BLaER1 (cell line): ENCODE measurements around the gene SLC15A3.

ENCODE experiments used
- H3K27ac ChIP-seq: shearing (Covaris generic); formaldehyde crosslinking; 2 replicates; pipeline ENCODE4 v1.8.1; 2022
- H3K27me3 ChIP-seq: shearing (Covaris generic); formaldehyde crosslinking; 2 replicates; pipeline ENCODE4 v1.8.1; 2022
- H3K36me3 ChIP-seq: shearing (Covaris generic); formaldehyde crosslinking; 2 replicates; pipeline ENCODE4 v1.8.1; 2022
- H3K4me1 ChIP-seq: shearing (Covaris generic); formaldehyde crosslinking; 2 replicates; pipeline ENCODE4 v1.8.1; 2022
- H3K4me2 ChIP-seq: shearing (Covaris generic); formaldehyde crosslinking; 2 replicates; pipeline ENCODE4 v1.8.1; 2022
- H3K4me3 ChIP-seq: shearing (Covaris generic); formaldehyde crosslinking; 2 replicates; pipeline ENCODE4 v1.8.1; 2022
- H3K9ac ChIP-seq: shearing (Covaris generic); formaldehyde crosslinking; 2 replicates; pipeline ENCODE4 v1.8.1; 2022
- H3K9me3 ChIP-seq: shearing (Covaris generic); formaldehyde crosslinking; 2 replicates; pipeline ENCODE4 v1.8.1; 2022
- H4K20me1 ChIP-seq: shearing (Covaris generic); formaldehyde crosslinking; 2 replicates; pipeline ENCODE4 v1.8.1; 2022
- Cebpa-rat ChIP-seq: shearing (Covaris generic); IDR thresholded peaks from 2 replicates; pipeline ENCODE4 v1.8.1; 2022

The SLC15A3 gene

GRCh38 chr11:60932605-60933356 lies 19.2 kb downstream of the SLC15A3 start:
- Histone ChIP-seq H4K20me1 (0 out of 2 replicates have a peak, but pooled peaks cover under 1% of the 10 kb centered on the region), H3K27ac (no peak overlapping the region), H3K27me3 (no peaks in the 10 kb centered on the region), H3K4me3 (no peak overlapping the region), H3K36me3 (peaks cover 86% of the 10 kb centered on the region), H3K9me3 (no peaks in the 10 kb centered on the region), H3K4me1 (peaks cover 22% of the 10 kb centered on the region), H3K9ac (no peak overlapping the region), H3K4me2 (peak overlapping the region; percentile 56)
- TF ChIP-seq Cebpa-rat = no peak

- Histone ChIP-seq H3K36me3 (peaks cover 82% of the 10 kb centered on the region), H3K27me3 (no peaks in the 10 kb centered on the region), H3K4me2 (peak overlapping the region; percentile 56), H3K9me3 (no peaks in the 10 kb centered on the region), H3K9ac (no peak overlapping the region), H3K4me1 (peaks cover 30% of the 10 kb centered on the region), H3K4me3 (no peak overlapping the region), H4K20me1 (peaks cover 8% of the 10 kb centered on the region), H3K27ac (no peak overlapping the region)
- TF ChIP-seq Cebpa-rat = no peak
Observed at GRCh38 chr11:60931917-60932316, 20.1 kb downstream of the SLC15A3 start.

GRCh38 chr11:60930394-60930793 lies 21.6 kb downstream of the SLC15A3 start:
- H3K27ac ChIP-seq = no peak overlapping the region
- H3K27me3 ChIP-seq = peaks cover 8% of the 10 kb centered on the region
- no peaks in the 10 kb centered on the region for H3K9me3 ChIP-seq
- H3K4me3 ChIP-seq = no peak overlapping the region
- H3K36me3 ChIP-seq = peaks cover 68% of the 10 kb centered on the region
- no peak overlapping the region for H3K9ac ChIP-seq
- TF ChIP-seq Cebpa-rat = no peak
- H4K20me1 ChIP-seq = peaks cover 23% of the 10 kb centered on the region
- peaks cover 37% of the 10 kb centered on the region for H3K4me1 ChIP-seq
- no peak overlapping the region for H3K4me2 ChIP-seq

- H3K27me3 ChIP-seq = peaks cover 14% of the 10 kb centered on the region
Observed at GRCh38 chr11:60929764-60930163, 22.2 kb downstream of the SLC15A3 start.

GRCh38 chr11:60928563-60929001 lies 23.4 kb downstream of the SLC15A3 start:
- peaks cover 55% of the 10 kb centered on the region for H3K36me3 ChIP-seq
- H3K4me2 ChIP-seq = no peak overlapping the region
- H3K27me3 ChIP-seq = peaks cover 26% of the 10 kb centered on the region
- peaks cover 55% of the 10 kb centered on the region for H3K4me1 ChIP-seq
- H3K9me3 ChIP-seq = no peaks in the 10 kb centered on the region
- no peak overlapping the region for H3K27ac ChIP-seq
- H3K9ac ChIP-seq = no peak overlapping the region
- peaks cover 41% of the 10 kb centered on the region for H4K20me1 ChIP-seq
- TF ChIP-seq Cebpa-rat = no peak
- H3K4me3 ChIP-seq = no peak overlapping the region

More at GRCh38 chr11:60929764-60930163, 22.2 kb downstream of the SLC15A3 start:
- no peak overlapping the region for H3K9ac ChIP-seq
- no peak overlapping the region for H3K27ac ChIP-seq
- peaks cover 61% of the 10 kb centered on the region for H3K36me3 ChIP-seq
- H3K4me2 ChIP-seq = no peak overlapping the region
- no peak for TF ChIP-seq Cebpa-rat
- H4K20me1 ChIP-seq = peaks cover 30% of the 10 kb centered on the region
- H3K9me3 ChIP-seq = no peaks in the 10 kb centered on the region
- H3K4me1 ChIP-seq = peaks cover 44% of the 10 kb centered on the region
- H3K4me3 ChIP-seq = no peak overlapping the region

- Histone ChIP-seq H4K20me1 (peaks cover 51% of the 10 kb centered on the region), H3K9ac (no peak overlapping the region), H3K27me3 (peaks cover 36% of the 10 kb centered on the region), H3K4me2 (peak overlapping the region; percentile 51), H3K36me3 (peaks cover 55% of the 10 kb centered on the region), H3K9me3 (no peaks in the 10 kb centered on the region), H3K4me1 (peaks cover 63% of the 10 kb centered on the region), H3K4me3 (no peak overlapping the region), H3K27ac (no peak overlapping the region)
- no peak for TF ChIP-seq Cebpa-rat
Observed at GRCh38 chr11:60927600-60927999, 24.4 kb downstream of the SLC15A3 start.

GRCh38 chr11:60927061-60927592 lies 24.8 kb downstream of the SLC15A3 start:
- H3K36me3 ChIP-seq = peaks cover 57% of the 10 kb centered on the region
- H3K4me1 ChIP-seq = peaks cover 63% of the 10 kb centered on the region
- TF ChIP-seq Cebpa-rat = no peak
- no peaks in the 10 kb centered on the region for H3K9me3 ChIP-seq
- H4K20me1 ChIP-seq = peaks cover 56% of the 10 kb centered on the region
- peak overlapping the region; percentile 51 for H3K4me2 ChIP-seq
- H3K4me3 ChIP-seq = no peak overlapping the region
- H3K27me3 ChIP-seq = peaks cover 41% of the 10 kb centered on the region
- H3K27ac ChIP-seq = no peak overlapping the region
- H3K9ac ChIP-seq = no peak overlapping the region

- Histone ChIP-seq H4K20me1 (peaks cover 62% of the 10 kb centered on the region), H3K4me1 (peaks cover 62% of the 10 kb centered on the region), H3K4me3 (no peak overlapping the region), H3K9me3 (no peaks in the 10 kb centered on the region), H3K27me3 (peaks cover 44% of the 10 kb centered on the region), H3K36me3 (peaks cover 59% of the 10 kb centered on the region), H3K4me2 (no peak overlapping the region), H3K27ac (no peak overlapping the region), H3K9ac (no peak overlapping the region)
- no peak for TF ChIP-seq Cebpa-rat
Observed at GRCh38 chr11:60926500-60926899, 25.5 kb downstream of the SLC15A3 start.

GRCh38 chr11:60925868-60926267 lies 26.1 kb downstream of the SLC15A3 start:
- H3K9ac ChIP-seq = no peak overlapping the region
- no peaks in the 10 kb centered on the region for H3K9me3 ChIP-seq
- H4K20me1 ChIP-seq = peaks cover 69% of the 10 kb centered on the region
- H3K4me2 ChIP-seq = peak overlapping the region; percentile 94
- TF ChIP-seq Cebpa-rat = no peak
- no peak overlapping the region; the same call in 1 of the 2 replicates for H3K4me3 ChIP-seq
- H3K27me3 ChIP-seq = peaks cover 44% of the 10 kb centered on the region
- peaks cover 59% of the 10 kb centered on the region for H3K36me3 ChIP-seq
- H3K4me1 ChIP-seq = peaks cover 58% of the 10 kb centered on the region
- H3K27ac ChIP-seq = no peak overlapping the region
